Mesothelial cell of epicardium (in vitro differentiated cells): ENCODE results near the gene SRGN. TPM values are rescaled to one million over a fixed set of nuclear protein-coding genes. Genes with fewer than 3 reads are reported as not detected.

Source experiments
- DNase-seq, 2 experiments: peaks; one replicate each; pipeline ENCODE4 v3.0.0; 2021; ENCODE audit warnings: low spot score in 2 of 2; ENCODE audit not compliant: unreplicated experiment in 2 of 2
- H3K27ac Mint-ChIP-seq: 2 replicates; pipeline ENCODE4 v1.8.0; 2021; ENCODE audit warnings: mixed read lengths
- H3K27me3 Mint-ChIP-seq: 2 replicates; pipeline ENCODE4 v1.8.0; 2021; ENCODE audit warnings: low read depth, mixed read lengths
- H3K36me3 Mint-ChIP-seq: 2 replicates; pipeline ENCODE4 v1.8.0; 2021; ENCODE audit warnings: mixed read lengths
- H3K4me1 Mint-ChIP-seq: 2 replicates; pipeline ENCODE4 v1.8.0; 2021; ENCODE audit warnings: mixed read lengths
- H3K4me3 Mint-ChIP-seq: 2 replicates; pipeline ENCODE4 v1.8.0; 2021; ENCODE audit warnings: mild to moderate bottlenecking, moderate library complexity, mixed read lengths
- H3K9me3 Mint-ChIP-seq: 2 replicates; pipeline ENCODE4 v1.8.0; 2021; ENCODE audit warnings: mixed read lengths
- total RNA-seq: library from RNA; stranded (reverse); gene quantifications from 3 replicates; pipeline ENCODE4 v1.2.1, GENCODE V29; 2021
- TF ChIP-seq, protein P1 (sequence below): fragments of 200-600 bp; sonication (generic); IDR thresholded peaks from one replicate; pipeline ENCODE4 v1.5.0; 2021; ENCODE audit warnings: antibody characterized with exemption; ENCODE audit not compliant: unreplicated experiment

The SRGN gene
- total RNA-seq, 1 donor from 2014 or later: not detected

DNA sequence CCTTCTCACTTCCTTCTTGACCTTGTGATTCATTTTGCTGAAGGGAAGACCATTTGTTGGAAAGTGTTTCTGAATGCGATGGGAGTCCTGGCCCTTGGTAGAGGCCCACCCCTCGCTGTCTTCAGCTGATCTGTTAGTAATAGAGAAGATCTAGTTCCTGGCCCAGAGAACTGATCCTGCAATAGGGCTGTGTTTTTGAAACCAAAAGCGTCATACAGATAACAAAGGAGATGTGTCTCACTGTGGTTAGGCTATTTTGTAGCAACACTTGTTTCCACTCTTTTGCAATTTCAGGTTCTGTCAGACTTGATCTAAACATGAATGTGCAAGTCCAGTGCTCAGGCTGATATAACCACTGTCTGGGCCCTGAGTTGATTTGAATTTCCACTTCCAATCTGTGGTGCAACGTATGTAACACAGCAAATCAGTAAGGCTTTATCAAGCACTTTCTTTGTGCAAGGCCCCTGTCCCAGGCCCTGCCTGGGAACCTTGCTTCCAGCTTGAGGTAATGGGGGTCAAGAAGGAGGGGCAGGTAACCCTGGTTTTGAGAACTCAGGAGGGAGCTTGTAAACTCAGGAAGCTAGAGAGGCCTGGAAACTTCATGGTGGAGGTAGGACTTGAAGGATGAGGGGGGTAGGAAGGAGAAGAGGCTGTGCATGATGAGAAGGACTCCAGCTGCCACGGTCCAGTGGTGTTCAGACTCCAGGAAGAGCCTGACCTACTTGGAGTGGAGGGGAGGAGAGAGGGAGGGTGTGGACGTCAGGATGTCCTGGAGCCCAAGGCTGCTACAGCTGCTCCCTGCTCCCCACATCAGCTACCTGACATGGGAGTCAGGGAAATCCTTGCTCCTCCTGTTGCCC is 42.2 kb upstream of the SRGN start:
- Mint-ChIP-seq H3K9me3 (no peaks in the 10 kb centered on the region), H3K4me3 (no peak overlapping the region), H3K27me3 (no peaks in the 10 kb centered on the region), H3K4me1 (no peaks in the 10 kb centered on the region), H3K36me3 (no peaks in the 10 kb centered on the region), H3K27ac (no peak overlapping the region)
- DNase-seq: no peak
- TF ChIP-seq, protein P1, sequence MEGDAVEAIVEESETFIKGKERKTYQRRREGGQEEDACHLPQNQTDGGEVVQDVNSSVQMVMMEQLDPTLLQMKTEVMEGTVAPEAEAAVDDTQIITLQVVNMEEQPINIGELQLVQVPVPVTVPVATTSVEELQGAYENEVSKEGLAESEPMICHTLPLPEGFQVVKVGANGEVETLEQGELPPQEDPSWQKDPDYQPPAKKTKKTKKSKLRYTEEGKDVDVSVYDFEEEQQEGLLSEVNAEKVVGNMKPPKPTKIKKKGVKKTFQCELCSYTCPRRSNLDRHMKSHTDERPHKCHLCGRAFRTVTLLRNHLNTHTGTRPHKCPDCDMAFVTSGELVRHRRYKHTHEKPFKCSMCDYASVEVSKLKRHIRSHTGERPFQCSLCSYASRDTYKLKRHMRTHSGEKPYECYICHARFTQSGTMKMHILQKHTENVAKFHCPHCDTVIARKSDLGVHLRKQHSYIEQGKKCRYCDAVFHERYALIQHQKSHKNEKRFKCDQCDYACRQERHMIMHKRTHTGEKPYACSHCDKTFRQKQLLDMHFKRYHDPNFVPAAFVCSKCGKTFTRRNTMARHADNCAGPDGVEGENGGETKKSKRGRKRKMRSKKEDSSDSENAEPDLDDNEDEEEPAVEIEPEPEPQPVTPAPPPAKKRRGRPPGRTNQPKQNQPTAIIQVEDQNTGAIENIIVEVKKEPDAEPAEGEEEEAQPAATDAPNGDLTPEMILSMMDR: no peak

DNA sequence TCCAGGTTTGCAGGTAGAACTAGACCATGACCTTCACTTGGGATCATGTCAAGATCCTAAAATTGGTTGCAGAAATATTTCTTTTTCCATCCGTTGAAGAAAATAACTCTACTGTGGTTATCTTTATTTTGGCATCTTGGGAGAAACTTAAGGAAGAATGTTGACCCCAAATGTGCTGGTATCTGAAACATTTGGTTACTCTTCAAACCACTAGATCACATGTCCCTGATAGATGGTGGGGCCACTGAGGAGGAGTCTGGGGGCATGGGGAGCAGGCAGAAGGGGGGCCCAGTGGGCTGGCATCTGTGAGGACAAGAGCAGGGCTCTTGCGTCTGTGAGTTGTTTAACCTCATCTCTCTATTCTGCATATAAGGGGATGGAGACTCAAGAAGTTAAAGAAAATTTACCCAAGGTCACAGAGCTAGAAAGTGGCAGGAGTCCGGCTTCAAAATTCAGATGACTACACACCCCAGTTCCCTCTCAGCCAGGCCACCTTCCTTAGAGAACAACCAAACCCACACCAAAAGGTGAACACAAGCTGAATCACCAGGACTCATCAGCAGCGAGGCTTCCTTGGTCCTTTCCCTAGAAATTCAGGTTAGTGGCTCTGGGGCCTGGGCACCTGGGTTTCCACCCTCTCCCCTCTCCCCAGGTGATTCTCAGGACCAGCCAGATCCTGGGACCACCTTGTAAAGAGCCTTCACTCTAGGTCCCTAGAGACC is 40.6 kb upstream of the SRGN start:
- TF ChIP-seq, protein P1: no peak
- H3K9me3 Mint-ChIP-seq: no peaks in the 10 kb centered on the region
- H3K4me1 Mint-ChIP-seq: no peaks in the 10 kb centered on the region
- H3K27me3 Mint-ChIP-seq: peaks cover 3% of the 10 kb centered on the region
- no peak for DNase-seq
- H3K36me3 Mint-ChIP-seq: no peaks in the 10 kb centered on the region
- H3K4me3 Mint-ChIP-seq: no peak overlapping the region
- H3K27ac Mint-ChIP-seq: no peak overlapping the region

DNA sequence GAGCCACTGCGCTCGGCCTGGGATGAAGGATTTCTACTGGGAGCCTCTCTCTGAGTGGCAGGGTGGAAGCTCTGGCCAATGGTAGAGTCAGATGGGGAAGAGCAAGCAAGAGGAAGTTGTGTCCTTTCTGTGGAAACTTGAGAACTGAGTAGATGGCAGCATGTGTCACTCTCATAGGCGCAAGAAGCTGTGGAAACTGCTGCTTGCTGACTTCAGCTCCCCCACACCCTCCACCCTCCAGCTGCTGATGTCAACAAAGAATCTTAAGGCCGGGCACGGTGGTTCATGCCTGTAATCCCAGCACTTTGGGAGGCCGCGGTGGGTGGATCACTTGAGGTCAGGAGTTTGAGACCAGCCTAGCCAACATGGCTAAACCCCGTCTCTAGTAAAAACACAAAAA is 39.8 kb upstream of the SRGN start:
- H3K27ac Mint-ChIP-seq: no peak overlapping the region
- no peaks in the 10 kb centered on the region for H3K36me3 Mint-ChIP-seq
- no peak overlapping the region for H3K4me3 Mint-ChIP-seq
- H3K27me3 Mint-ChIP-seq: peaks cover 8% of the 10 kb centered on the region
- no peaks in the 10 kb centered on the region for H3K9me3 Mint-ChIP-seq
- TF ChIP-seq, protein P1: no peak
- DNase-seq: no peak
- H3K4me1 Mint-ChIP-seq: no peaks in the 10 kb centered on the region

DNA sequence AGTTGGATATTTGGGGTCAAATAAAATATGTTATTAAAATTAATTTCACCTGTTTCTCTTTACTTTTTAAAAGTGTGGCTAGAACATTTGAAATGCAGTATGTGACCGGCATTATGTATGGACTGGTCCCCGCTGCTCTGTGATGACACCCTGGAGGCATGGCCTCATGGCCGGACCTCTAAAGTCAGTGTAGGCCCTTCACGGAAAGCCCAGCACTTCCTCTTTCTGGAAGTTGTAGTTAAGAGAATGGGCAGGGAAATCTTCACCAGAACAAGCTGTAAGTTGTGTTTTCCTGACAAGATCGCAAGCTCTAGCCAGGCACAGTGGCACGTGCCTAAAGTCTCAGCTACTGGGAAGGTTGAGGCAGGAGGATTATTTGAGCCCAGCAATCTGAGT is 38.3 kb upstream of the SRGN start:
- Mint-ChIP-seq H3K27me3 (peaks cover 8% of the 10 kb centered on the region), H3K27ac (no peak overlapping the region), H3K36me3 (no peaks in the 10 kb centered on the region), H3K4me3 (no peak overlapping the region), H3K9me3 (no peaks in the 10 kb centered on the region), H3K4me1 (no peaks in the 10 kb centered on the region)
- TF ChIP-seq, protein P1: no peak
- DNase-seq: no peak

DNA sequence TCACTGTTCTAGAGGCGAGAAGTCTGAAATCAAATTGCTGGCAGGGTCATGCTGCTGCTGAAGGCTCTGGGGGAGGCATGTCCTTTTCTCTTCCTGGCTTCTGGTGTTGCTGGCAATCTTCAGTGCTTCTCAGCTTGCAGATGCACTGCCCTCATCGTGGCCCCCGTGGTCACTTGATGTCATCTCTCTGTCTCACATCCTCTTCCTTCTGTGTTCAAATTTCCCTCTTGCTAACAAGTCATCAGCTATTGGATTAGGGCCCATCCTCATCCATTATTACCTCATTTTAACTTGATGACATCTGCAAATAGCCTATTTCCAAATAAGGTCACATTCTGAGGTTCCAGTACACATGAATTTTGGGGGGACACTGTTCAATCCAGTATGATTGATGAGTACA is 36.6 kb upstream of the SRGN start:
- no peak for DNase-seq

More for the DNA sequence above, 36.6 kb upstream of the SRGN start:
- TF ChIP-seq, protein P1: no peak
- Mint-ChIP-seq H3K27me3 (peaks cover 10% of the 10 kb centered on the region), H3K27ac (no peak overlapping the region), H3K4me3 (no peak overlapping the region), H3K9me3 (no peaks in the 10 kb centered on the region), H3K4me1 (no peaks in the 10 kb centered on the region), H3K36me3 (no peaks in the 10 kb centered on the region)
